Kidney tubule cell (primary cell): Measurements from ENCODE around the gene TRRAP.
"Not testable (repeated sequence)": the region's sequence is repeated elsewhere in the genome, so short reads cannot be mapped to it uniquely, and the experiment has no call there.

Experiments
- DNase-seq: peaks from one replicate; pipeline ENCODE4 v3.0.0-alpha.2; 2018; ENCODE audit warnings: low spot score

Gene TRRAP

DNA sequence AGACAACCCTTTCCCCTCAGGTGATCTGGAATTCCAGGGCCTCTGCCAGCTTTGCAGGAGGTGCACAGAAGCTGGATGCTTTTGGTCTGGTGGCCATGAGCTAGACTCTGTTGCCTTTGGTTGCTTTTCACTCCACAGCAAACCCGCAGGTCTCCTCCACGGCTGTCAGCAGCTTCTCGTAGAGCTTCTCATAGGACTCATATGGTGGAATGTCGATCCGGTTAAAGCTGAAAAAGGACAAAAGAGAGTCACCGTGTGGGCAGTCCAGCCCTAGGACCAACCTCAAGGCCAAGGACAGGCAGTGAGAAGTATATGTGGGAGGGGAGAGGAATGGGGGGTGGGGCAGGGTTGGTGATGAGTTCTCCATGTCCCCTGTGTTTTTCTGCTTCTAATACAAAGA is 152.1 kb downstream of the TRRAP start:
- no peak for DNase-seq

DNA sequence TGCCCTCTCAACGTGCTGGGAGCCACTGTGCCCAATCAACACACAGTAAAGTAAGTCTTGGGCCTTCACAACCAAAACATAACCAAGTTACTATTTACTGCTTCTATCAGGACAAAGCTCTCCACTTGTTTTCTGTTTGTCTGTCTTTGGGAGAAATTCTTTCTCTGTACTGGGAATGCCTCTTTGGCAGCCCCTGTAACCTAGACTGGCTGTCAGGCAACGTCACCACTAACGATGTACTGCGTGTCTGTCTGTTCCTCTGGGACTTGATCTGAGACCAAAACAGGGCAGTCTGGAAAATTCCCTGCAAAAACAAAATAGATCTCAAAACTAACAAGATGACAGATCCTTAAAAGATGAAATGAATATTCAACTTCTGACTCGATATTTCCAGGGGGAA is 152.6 kb downstream of the TRRAP start:
- no peak for DNase-seq

DNA sequence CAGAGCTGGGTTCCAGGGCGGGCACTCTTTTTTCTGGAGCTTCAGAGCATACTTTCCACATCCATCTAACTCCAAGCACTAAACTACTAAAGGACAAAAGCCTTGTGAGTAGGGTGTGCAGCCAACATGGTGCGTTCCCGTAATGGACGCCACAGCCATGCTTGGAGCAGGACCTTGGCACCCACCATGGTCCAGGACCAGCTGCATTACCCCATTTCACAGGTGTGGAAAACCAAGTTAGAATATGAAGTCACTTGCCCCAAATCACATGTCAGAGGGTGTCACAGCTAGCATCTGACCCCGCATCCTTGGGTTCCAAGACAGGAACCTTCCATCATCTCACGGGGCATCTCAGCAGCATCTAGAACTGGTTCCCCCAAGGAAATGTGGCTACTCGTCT is 153.2 kb downstream of the TRRAP start:
- no peak for DNase-seq

DNA sequence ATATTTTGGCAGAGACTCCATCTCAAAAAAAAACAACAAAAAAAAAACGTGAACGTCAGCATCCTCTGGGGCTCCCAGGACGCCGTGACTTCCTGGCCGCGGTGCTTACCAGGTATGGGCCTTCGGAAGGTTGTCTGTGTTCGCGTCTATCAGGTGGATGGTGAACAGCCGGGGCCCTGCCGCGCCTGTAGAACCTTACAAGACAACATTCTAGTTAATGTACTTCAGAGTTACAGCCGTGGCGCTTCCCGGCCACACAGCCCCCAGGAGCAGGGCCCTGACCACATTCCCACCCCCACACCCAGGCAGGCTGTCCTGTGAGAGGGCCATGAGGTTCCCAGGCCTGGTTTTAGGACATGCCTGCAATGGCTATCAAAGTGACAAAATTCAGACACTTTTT is 154.6 kb downstream of the TRRAP start:
- no peak for DNase-seq

DNA sequence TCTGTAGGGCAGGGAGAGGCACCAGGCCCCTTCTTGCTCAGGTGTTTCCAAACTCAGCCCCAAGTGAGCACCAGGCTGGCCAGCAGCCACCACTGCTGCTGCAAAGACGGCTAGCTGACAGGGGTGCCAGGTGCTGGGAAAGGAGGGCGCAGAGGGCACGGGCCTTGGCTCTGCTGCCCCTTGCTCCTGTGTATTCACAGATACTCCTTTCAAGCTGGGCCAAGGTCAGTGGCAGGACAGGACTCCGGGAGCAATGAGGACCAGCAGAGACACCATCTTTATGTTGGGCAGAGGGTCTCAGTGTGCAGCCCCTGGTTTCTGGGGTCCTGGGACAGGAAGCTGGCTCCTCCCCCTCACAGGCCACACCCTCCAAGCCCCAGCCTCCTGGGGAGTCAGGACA is 155.4 kb downstream of the TRRAP start:
- DNase-seq = no peak

DNA sequence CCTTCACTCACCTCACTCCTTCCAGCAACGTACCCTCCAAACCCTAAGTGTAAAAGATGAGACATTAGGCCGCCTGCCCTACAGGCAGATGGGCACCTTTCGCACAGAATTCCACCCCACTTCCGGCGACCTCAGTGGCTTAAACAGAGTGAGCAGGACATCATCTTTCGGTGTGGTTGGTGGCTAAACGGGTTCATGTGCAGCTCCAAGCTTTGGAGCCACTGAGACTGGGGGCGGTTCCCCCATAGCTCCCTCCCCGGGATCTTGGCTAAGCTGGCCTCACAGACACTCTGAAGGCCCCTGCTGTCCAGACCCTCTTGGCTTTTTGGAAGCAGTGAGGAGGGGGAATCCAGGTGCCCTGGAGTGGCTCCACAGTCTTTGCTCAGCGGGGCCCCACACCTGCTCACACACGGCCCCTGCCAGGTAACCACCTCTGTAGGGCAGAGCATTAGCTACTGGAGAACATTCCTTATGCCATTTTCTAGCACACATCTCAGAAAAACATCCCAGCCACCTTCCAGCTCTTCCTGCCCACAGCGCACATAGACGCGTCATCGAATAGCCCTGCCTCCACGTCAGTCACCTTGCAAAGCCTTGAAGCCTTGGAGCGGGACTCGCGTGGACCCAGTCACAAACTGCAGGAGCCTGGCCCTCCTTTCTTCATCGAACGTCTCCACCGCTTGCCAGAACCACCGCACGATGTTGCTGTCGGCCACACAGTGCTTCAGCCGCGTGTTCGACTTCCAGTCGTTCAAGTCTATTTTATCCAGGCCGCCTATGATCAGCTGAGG is 156.8 kb downstream of the TRRAP start:
- no peak for DNase-seq

DNA sequence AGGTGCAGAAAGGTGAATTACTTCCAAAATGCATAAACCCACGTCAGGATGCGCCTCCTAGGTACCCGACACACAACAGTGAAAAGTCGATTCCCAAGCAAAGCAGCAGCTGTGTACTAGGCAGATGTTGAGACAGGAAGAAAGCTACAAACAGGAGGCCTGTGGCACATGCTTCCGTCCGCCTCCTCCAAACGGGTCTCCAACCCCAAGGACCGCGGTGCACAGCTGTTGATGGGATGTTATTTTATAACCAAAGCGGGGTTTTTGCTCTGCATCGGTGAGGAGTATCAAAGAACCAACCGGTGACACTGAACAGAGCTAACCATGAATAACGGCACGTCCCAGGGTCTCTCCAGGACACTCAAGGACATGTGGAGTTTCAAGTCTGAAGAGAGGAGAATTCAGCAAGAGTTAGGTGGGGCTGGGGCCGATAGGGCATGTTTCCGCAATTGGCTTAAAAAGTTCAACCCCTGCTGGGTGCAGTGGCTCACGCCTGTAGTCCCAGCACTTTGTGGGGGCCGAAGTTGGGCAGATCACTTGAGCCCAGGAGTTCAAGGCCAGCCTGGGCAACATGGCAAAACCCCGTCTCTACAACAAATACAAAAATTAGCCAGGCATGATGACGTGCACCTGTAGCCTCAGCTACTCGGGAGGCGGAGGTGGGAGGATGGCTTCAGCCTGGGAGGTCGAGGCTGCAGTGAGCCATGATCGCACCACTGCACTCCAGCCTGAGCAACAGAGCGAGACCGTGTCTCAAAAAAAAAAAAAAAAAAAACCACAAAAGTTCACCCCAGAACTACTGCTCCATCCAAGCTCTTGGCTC is 157.6 kb downstream of the TRRAP start:
- DNase-seq = no peak

DNA sequence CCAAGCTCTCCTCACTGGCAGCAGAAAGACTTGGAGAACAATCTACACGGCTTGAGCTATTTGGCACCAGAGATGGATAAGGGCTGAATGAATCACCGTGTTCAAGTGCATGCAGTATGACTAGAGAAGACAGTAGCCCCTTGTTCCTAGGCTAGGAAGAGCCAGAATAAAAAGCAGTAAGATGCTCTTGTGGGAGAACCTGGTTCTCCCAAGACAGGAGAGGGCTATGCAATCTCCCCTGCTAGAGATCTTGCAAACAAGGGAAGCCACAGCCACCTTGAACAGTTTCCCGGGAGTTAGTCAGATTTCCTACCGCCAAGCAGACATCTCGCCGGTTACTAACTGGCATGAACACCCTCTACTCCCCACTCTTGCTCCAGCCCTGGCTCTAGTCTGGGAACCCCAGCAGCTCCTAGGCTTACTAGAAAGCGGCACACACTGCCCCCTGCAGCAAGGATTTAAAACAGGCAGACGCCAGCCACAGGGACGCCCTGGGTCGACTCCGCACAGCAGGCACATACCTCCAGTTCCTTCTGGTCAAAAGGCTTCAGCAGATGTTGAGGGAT is 158.3 kb downstream of the TRRAP start:
- peak; percentile 64 for DNase-seq

DNA sequence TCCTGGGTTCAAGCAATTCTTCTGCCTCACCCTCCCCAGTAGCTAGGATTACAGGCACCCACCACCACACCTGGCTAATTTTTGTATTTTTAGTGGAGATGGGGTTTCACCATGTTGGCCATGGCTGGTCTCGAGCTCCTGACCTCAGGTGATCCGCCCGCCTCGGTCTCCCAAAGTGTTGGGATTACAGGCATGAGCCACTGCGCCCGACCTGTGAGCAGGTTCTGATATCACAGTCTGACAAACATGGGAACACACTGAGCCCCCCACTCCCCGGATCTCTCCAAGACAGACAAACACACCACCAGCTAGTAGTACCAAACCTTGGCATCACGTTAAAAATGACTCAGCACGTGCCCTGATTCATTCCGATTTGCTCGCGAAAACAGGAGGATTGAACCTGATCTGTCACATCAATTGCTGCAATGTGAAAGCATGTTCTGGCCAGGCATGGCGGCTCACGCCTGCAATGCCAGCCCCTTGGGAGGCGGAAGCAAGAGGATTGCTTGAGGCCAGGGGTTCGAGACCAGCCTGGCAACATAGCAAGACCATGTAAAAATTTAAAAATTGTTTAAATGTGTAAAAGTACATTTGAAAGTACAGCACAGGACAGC is 159.1 kb downstream of the TRRAP start:
- DNase-seq = no peak

DNA sequence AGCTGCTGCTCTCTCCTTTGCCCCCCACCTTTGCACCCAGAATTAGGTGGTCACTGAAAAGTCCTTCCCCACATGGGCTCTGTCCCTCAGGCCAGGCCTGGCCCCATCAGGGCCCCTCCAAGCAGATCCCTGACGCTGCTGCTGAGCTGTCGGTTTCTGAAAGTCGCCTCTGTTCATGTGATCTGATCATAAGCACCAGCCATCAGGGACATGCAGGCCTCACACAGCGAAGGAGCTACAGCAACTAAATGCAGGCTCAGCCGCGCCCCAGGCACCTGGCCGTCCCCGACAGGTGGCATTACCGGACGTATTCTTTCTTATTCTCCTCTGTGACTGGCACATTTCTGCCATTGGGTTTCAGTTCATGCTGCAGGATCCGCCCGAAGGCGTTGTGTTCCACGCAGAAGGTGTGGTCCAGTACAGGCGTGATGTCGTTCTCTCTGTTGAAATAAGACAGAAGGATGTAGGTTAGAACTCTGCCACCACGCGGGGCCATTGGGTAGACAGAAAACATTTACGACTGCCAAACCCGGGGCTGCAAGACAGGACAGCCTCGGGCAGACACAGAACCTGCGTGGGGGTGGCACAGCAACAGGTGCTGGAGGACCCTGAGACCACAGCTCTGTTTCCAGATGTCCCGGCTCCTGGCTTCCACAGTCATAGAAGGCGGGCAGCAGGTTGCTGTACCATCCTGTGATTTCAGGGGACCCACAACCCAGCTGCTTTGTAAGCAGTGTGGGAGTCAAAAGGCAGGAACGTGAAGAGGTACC is 159.9 kb downstream of the TRRAP start:
- no peak for DNase-seq

DNA sequence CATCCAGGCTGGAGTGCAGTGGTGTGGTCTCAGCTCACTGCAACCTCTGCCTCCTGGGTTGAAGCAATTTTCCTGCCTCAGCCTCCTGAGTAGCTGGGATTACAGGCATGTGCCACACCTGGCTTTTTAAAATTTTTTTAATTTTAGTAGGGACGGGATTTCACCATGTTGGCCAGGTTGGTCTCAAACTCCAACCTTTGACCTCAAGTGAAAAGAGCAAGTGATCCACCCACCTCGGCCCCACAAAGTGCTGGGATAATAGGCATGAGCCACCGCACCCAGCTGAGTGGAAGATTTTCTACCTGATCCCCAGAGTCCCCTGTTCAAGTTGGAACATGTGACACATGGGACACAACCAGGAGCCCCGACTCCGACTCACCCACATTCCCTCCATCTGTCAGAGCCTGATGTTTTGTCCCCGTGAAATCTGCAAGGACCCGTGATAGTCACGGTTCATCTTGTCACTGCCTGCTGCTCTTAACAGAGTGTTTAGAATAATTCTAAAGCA is 161.1 kb downstream of the TRRAP start:
- no peak for DNase-seq

DNA sequence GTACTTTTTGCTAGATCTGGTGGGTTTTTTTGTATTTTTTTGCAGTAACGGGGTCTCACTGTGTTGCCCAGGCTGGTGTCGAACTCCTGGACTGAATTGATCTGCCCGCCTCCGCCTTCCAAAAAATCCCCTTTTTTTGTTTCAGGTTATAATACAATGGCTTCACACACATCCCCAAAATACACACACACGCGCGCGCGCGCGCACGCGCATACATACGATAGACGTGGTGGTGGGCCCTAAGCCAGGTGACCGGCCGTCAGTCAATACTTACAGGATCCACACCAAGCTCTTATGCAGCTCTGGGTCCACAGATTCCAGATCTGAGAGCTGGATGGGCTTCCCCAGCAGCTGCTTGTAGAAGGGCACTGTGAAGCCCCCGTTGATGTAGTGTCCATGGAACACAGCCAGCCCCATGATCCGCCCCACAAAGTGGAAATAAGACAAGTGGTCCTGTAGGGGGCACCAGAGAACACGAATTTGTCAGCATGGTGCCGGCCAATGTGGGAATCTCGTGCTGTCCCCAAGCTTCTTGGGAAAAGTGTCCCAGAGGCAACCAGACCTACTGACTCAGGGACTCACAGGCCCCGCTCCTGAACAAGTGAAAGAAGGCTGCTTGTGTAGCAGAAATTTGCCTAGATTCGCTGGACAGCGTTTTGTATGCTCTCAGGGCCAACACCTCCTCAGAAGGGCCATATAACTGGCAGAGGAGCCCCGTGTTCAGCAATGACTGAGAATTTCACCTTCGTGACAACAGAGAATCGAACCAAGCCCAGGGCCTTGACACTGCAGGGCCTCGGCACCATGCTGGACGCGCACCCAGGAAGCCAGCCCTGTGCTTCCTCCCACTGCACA is 162.0 kb downstream of the TRRAP start:
- peak; percentile 82 for DNase-seq

DNA sequence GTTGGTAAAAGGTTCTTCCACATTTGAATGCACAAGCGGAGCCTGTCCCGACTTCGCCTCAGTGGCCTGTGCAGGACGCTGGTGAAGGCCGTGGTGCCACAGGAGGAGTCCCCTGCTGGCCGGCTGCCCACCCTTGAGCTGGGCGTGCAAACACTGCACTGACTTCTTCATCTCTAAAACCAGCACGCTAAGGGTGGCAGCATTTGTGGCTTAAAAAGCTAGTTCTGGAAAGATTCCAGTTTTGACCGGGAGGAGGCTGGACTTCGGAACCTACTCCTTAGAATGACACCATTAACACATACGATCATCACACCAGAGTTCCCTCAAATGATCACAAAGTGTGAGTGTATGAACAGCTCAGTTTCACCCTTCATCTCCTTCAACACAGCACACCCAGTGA is 163.2 kb downstream of the TRRAP start:
- peak; percentile 9 for DNase-seq

DNA sequence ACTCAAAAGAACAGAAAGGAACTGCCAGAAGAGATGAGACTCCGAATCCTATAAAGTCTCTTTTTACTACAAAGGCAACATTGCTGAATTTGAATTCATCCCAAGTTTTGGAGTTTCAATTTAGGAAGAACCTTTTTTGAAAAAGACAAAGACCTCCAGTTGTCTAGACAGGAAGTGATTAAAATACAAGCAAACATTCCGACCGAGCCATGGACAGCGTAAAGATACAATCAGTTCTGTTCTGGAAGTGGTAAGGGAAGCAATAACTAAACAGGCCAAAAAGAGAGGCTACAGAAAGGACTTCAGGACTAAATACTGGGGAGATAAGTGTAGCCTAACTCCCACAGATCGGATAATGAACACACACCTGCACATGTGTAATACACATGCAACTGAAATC is 164.6 kb downstream of the TRRAP start:
- DNase-seq = no peak

DNA sequence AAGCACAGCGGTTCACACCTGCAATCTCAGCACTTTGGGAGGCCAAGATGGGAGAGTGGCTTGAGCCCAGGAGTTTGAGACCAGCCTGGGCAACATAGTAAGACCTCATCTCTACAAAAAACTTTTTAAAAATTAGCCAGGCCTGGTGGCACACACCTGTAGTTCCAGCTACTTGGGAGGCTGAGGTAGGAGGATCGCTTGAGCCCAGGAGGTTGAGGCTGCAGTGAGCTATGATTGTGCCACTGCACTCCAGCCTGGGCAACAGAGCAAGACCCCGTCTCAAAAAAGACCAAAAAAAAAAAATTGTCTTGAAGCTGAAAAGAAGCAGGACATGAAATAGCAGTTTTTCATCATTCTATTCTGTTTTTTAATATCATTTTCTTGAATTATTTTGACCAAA is 166.5 kb downstream of the TRRAP start:
- not testable (repeated sequence) for DNase-seq

DNA sequence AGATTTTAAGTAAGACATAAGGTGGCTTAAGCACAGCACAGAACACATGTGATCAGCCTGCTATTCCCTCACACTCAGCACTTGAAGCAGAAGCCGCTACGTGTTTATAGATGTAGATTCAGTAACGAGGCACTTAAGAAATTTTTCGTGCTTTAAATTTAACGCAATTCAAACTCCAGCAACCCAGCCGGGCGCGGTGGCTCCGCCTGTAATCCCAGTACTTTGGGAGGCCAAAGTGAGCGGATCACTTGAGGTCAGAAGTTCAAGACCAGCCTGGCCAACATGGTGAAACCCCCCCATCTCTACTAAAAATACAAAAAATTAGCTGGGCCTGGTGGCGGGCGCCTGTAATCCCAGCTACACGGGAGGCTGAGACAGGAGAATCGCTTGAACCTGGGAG is 167.9 kb downstream of the TRRAP start:
- DNase-seq = not testable (repeated sequence)

DNA sequence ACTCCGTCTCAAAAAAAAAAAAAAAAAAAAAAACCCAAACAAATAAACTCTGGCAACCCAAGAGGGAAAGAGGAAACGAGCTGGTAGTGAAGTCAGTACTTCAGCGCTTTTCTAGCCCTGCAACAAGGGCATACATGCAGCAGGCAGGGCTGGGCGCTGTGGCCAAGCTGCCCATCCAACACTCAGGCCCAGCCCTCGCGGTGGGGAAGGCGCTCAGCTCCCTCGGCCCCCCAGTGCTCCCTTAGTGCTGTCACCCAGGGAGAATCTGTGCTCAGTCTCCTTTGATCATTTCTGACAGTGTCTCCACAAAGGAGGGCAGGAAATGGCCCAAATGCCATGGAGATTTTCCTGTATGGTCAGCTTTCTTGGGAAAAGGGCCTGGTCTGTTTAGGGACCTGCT is 168.4 kb downstream of the TRRAP start:
- DNase-seq = no peak

DNA sequence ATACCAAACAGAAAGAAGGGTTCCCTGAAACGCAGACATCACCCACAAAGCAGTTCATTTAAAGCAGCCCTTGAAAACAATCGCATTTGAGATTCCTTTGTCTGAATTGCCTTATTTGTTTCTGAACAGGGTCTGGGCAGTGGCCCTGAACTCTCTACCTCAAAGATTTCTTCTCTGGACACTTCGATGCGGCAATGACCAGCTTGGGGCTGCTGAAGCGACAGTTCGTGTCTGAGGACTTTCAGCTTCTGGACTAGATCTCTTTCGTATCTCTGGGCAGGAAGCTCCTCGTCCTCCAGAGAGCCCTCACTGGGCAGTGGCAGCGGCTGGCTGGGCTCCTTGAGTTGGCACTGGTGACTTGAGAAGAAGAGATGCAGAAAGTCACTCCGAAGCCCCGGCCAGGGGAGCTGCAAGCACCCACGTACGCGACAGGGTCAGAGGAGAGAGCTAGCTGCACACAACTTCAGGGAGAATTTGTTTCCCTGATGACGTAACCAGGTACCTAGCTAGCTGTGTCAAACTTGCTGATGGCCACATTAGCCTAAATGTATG is 169.3 kb downstream of the TRRAP start:
- no peak for DNase-seq

DNA sequence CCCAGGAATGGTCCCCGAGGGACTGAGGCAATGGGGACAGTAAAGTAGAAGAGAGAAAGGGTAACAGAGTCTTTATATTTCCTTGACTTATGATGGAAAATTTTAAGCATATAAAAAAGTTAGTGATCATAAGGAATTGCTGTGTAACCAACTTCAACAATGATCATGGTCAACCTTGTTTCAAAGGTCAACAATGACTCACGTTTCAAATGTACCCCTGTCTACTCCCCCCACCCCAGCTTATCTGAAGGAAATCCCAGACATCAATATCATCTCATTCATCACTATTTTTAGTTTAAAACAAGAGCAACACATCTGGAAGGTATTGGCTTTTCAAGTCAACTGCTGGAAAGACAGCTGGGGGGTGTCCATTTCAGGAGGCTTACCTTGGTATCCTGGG is 172.6 kb downstream of the TRRAP start:
- DNase-seq = no peak

DNA sequence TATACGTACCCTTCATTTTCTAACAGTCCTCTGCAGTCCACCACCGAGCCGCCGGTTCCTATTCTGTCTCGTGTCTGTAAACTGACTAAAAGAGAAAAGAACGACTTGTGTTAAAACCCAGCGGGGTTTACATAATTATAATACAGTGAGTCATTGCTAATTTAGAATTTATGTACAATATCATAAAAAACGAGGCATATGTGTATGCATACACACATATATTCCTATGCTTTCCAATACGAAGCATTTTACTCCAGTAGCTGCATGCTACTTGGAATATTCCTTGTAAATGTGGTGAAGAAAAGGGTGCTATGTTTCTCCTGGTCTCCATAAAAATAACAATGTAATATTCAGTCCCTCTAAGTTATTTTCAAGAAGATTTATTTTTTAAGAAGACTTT is 176.4 kb downstream of the TRRAP start:
- no peak for DNase-seq
